ENCODE data around the gene MARCHF6.

GRCh38 chr5:10320793-10321192 lies 32.7 kb upstream of the MARCHF6 start:
- TF ChIP-seq CTCF (tag by site-specific recombination; IDR thresholded peaks at IDR 0.05) (no peak), GLI2 (tag by site-specific recombination; IDR thresholded peaks at IDR 0.05; ENCODE audit: borderline replicate concordance, low read depth) (no peak), YY1 (tag by site-specific recombination; IDR thresholded peaks at IDR 0.05) (no peak), ATF2 (tag by site-specific recombination; IDR thresholded peaks at IDR 0.05; ENCODE audit: low read depth) (no peak), ZNF843 (tag by site-specific recombination; IDR thresholded peaks at IDR 0.05) (no peak), FEZF1 (tag by site-specific recombination; IDR thresholded peaks at IDR 0.05) (no peak), ZNF513 (tag by site-specific recombination; IDR thresholded peaks at IDR 0.05) (no peak), ZNF184 (tag by site-specific recombination; IDR thresholded peaks at IDR 0.05) (no peak), ZNF747 (tag by site-specific recombination; IDR thresholded peaks at IDR 0.05) (no peak), PATZ1 (tag by site-specific recombination; IDR thresholded peaks at IDR 0.05) (no peak), ZBTB48 (tag by site-specific recombination; IDR thresholded peaks at IDR 0.05) (no peak), MYNN (tag by site-specific recombination; IDR thresholded peaks at IDR 0.05; ENCODE audit: borderline replicate concordance) (no peak), ZBTB49 (tag by site-specific recombination; IDR thresholded peaks at IDR 0.05; ENCODE audit: low read depth) (no peak)

Measured in HEK293 (cell line).